ENCODE data around the gene CHID1.

DNA sequence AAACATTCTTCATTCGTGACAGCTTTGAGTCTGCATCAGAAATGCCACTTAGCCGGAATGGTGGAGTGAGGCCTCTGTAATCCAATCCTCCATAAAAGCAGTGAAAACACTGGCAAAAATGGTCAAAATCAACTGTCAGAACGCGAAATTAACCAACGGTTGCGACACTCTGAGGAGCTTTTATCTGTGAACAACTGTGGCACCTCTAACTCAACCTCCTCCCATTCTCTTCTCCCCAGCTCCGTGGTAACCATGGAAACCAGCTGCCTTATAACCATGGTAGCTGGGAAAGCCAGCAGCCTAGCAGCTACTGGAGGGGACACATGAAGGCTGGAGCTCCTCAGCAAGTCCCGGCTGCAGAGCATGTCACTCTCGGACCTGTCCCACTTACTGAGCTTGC lies 35.4 kb upstream of the CHID1 start:
- TF ChIP-seq, protein P1, sequence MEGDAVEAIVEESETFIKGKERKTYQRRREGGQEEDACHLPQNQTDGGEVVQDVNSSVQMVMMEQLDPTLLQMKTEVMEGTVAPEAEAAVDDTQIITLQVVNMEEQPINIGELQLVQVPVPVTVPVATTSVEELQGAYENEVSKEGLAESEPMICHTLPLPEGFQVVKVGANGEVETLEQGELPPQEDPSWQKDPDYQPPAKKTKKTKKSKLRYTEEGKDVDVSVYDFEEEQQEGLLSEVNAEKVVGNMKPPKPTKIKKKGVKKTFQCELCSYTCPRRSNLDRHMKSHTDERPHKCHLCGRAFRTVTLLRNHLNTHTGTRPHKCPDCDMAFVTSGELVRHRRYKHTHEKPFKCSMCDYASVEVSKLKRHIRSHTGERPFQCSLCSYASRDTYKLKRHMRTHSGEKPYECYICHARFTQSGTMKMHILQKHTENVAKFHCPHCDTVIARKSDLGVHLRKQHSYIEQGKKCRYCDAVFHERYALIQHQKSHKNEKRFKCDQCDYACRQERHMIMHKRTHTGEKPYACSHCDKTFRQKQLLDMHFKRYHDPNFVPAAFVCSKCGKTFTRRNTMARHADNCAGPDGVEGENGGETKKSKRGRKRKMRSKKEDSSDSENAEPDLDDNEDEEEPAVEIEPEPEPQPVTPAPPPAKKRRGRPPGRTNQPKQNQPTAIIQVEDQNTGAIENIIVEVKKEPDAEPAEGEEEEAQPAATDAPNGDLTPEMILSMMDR (IDR thresholded peaks at IDR 0.05; ENCODE audit: low read depth, low read length, poor library complexity, severe bottlenecking): no peak
- TF ChIP-seq EZH2phosphoT487 (IDR thresholded peaks at IDR 0.05; ENCODE audit: borderline replicate concordance, low read length): no peak
